ENCODE data around the gene GATA5.

DNA sequence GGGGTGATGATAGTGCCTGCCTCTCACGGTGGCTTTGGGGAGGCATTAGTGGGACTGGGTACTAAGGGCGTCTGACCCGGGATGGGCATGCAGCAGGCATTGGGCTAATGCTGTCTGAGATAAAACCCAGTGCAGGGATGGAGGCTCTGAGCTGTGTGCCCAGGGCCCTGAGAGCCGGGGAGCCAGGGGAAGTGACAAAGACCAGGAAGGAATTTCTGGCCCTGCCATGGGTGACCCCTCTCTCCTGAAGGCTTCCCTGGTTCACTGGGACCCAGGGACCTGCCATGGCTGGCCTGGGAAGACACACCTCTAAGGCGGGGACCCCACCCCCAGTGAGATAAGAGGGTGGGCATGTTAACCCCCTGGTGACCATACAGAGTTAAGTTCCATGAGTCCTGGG, 3.9 kb upstream of the GATA5 start:
- no peak for TF ChIP-seq YY1 (IDR thresholded peaks at IDR 0.05; ENCODE audit: extremely low read depth, insufficient replicate concordance, low read depth, low read length)
- no peak for TF ChIP-seq RAD21 (IDR thresholded peaks at IDR 0.05; ENCODE audit: low read depth)
- TF ChIP-seq, protein P1, sequence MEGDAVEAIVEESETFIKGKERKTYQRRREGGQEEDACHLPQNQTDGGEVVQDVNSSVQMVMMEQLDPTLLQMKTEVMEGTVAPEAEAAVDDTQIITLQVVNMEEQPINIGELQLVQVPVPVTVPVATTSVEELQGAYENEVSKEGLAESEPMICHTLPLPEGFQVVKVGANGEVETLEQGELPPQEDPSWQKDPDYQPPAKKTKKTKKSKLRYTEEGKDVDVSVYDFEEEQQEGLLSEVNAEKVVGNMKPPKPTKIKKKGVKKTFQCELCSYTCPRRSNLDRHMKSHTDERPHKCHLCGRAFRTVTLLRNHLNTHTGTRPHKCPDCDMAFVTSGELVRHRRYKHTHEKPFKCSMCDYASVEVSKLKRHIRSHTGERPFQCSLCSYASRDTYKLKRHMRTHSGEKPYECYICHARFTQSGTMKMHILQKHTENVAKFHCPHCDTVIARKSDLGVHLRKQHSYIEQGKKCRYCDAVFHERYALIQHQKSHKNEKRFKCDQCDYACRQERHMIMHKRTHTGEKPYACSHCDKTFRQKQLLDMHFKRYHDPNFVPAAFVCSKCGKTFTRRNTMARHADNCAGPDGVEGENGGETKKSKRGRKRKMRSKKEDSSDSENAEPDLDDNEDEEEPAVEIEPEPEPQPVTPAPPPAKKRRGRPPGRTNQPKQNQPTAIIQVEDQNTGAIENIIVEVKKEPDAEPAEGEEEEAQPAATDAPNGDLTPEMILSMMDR (IDR thresholded peaks at IDR 0.05 in 2 of 3, conservative IDR thresholded peaks at IDR 0.05 in 1 of 3; ENCODE audit: borderline replicate concordance in 1 of 3, insufficient read depth in 1 of 3, low read depth in 2 of 3, low read length in 2 of 3) = no peak
- TF ChIP-seq POLR2A (IDR thresholded peaks at IDR 0.05; ENCODE audit: borderline replicate concordance, extremely low read depth, insufficient read depth, insufficient read length) = no peak
- TF ChIP-seq JUND (IDR thresholded peaks at IDR 0.05) = no peak
- no peak for TF ChIP-seq ZNF274 (IDR thresholded peaks at IDR 0.05; ENCODE audit: low read depth, low read length)
- no peak for TF ChIP-seq CEBPB (IDR thresholded peaks at IDR 0.05; ENCODE audit: low read depth)
- no peak for TF ChIP-seq EZH2 (IDR thresholded peaks at IDR 0.05)
- TF ChIP-seq, protein P2, sequence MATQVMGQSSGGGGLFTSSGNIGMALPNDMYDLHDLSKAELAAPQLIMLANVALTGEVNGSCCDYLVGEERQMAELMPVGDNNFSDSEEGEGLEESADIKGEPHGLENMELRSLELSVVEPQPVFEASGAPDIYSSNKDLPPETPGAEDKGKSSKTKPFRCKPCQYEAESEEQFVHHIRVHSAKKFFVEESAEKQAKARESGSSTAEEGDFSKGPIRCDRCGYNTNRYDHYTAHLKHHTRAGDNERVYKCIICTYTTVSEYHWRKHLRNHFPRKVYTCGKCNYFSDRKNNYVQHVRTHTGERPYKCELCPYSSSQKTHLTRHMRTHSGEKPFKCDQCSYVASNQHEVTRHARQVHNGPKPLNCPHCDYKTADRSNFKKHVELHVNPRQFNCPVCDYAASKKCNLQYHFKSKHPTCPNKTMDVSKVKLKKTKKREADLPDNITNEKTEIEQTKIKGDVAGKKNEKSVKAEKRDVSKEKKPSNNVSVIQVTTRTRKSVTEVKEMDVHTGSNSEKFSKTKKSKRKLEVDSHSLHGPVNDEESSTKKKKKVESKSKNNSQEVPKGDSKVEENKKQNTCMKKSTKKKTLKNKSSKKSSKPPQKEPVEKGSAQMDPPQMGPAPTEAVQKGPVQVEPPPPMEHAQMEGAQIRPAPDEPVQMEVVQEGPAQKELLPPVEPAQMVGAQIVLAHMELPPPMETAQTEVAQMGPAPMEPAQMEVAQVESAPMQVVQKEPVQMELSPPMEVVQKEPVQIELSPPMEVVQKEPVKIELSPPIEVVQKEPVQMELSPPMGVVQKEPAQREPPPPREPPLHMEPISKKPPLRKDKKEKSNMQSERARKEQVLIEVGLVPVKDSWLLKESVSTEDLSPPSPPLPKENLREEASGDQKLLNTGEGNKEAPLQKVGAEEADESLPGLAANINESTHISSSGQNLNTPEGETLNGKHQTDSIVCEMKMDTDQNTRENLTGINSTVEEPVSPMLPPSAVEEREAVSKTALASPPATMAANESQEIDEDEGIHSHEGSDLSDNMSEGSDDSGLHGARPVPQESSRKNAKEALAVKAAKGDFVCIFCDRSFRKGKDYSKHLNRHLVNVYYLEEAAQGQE (IDR thresholded peaks at IDR 0.05; ENCODE audit: low read depth) = no peak
- TF ChIP-seq TCF7L2 (IDR thresholded peaks at IDR 0.05; ENCODE audit: borderline replicate concordance, extremely low read depth, insufficient read depth, insufficient read length) = no peak
- no peak for TF ChIP-seq EZH2phosphoT487 (IDR thresholded peaks at IDR 0.05; ENCODE audit: borderline replicate concordance)
- TF ChIP-seq, protein P3, sequence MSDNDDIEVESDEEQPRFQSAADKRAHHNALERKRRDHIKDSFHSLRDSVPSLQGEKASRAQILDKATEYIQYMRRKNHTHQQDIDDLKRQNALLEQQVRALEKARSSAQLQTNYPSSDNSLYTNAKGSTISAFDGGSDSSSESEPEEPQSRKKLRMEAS (IDR thresholded peaks at IDR 0.05) = no peak
- TF ChIP-seq SIN3A (IDR thresholded peaks at IDR 0.05; ENCODE audit: low read depth) = no peak
- no peak for TF ChIP-seq CBX3 (IDR thresholded peaks at IDR 0.05; ENCODE audit: low read depth)
